A549 treated with dexamethasone at 1 μM for 4 hours (cell line): ENCODE data around the gene SNX20. TPM values are rescaled to one million over a fixed set of nuclear protein-coding genes. Genes with fewer than 3 reads are reported as not detected.

Experiments
- total RNA-seq: library from RNA; stranded (reverse); fragments of 200-300 nt; extraction: Qiagen RNA extraction; gene quantifications from 5 replicates; pipeline ENCODE4 v1.2.3, GENCODE V29; 2022

The SNX20 gene, protein sequence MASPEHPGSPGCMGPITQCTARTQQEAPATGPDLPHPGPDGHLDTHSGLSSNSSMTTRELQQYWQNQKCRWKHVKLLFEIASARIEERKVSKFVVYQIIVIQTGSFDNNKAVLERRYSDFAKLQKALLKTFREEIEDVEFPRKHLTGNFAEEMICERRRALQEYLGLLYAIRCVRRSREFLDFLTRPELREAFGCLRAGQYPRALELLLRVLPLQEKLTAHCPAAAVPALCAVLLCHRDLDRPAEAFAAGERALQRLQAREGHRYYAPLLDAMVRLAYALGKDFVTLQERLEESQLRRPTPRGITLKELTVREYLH
- total RNA-seq: not detected in 5 replicates

DNA sequence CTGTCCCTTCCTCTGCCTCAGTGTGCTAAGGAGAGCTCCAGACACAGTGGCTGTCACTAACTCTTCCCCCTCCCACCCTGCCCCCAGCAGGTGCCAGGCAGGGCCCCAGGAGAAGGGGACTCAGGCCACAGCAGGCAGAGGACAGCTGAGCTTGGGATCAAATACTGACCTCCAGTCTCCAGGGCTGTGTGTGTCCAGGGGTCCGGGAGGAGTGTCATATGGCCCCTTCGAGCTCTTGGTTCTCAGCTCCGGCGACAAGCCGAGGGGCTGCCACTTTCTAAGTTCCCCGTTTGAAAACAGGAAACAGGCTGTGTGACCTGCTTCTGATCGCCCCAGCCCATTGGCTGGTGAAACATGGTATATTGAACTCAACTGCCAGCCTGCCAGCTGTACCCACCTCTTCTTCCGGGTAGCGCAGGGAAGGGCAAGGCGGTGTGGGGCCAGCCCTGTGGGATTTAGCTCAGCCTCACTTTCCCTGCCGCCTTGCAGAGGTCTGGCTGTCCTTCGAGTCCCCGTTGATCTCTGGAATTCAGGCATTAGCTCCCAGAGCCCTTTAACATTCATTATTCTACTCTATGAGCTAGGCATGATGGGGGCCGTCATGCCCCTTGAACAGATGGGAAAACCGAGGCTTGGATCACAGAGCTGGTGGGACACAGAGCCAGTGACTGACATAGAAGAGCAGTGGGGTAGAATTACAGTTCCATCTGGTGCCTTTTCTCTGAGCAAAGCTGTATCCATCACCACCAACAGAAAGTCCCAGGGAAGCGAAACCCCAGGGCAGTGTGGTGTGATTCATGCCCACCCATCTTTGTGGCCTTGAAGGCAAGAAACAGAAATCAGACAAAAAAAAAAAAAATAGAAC is at the start of gene SNX20:
TSS of gene SNX20 (minus strand) at position 292 of the 865 bp plus-strand sequence. CDS start 3,786 bp downstream, outside the sequence.

GRCh38 chr16:50692999-50693781 is 12.1 kb upstream of the SNX20 start, which contains the start of gene NOD2:
Gene NOD2 (plus strand): TSS chr16:50693606. CDS start chr16:50699496, 5,890 bp downstream.

Other genes starting within 250 kb of the SNX20 start
- 0.12 to 0.49 TPM (median 0.30 TPM) in 5 replicates for gene NKD1, start 132.9 kb downstream of the SNX20 start, total RNA-seq
- not detected in 5 replicates for gene NOD2, start 12.3 kb upstream of the SNX20 start, total RNA-seq
- 10.7 to 15.8 TPM (median 12.8 TPM) in 5 replicates for gene CYLD, start 60.8 kb upstream of the SNX20 start, total RNA-seq